GM21447 (cell line): ENCODE measurements around the gene B4GALNT3.

Experiments used
- ATAC-seq: cut with Tn5 transposase; IDR thresholded peaks from one replicate; pipeline ENCODE4 v1.9.1; 2021; ENCODE audit not compliant: unreplicated experiment

The B4GALNT3 gene

GRCh38 chr12:508145-508544 is 48.4 kb downstream of the B4GALNT3 start:
- no peak for ATAC-seq

GRCh38 chr12:508795-509194 is 49.1 kb downstream of the B4GALNT3 start:
- ATAC-seq = no peak

- no peak for ATAC-seq
These were observed 49.8 kb downstream of the B4GALNT3 start for GRCh38 chr12:509500-509899.

- ATAC-seq = no peak
These were observed 50.5 kb downstream of the B4GALNT3 start for GRCh38 chr12:510071-510825.

GRCh38 chr12:512933-513332 is 53.2 kb downstream of the B4GALNT3 start:
- ATAC-seq = no peak

- ATAC-seq = no peak
These were observed 53.7 kb downstream of the B4GALNT3 start for GRCh38 chr12:513446-513845.

- ATAC-seq = no peak
These were observed 57.8 kb downstream of the B4GALNT3 start for GRCh38 chr12:517538-517937.

- ATAC-seq = no peak
These were observed 60.4 kb downstream of the B4GALNT3 start for GRCh38 chr12:520119-520518.

- ATAC-seq = no peak
These were observed 63.1 kb downstream of the B4GALNT3 start for GRCh38 chr12:522692-523378.

- no peak for ATAC-seq
These were observed 64.6 kb downstream of the B4GALNT3 start for GRCh38 chr12:524167-524951.

GRCh38 chr12:526089-526488 is 66.3 kb downstream of the B4GALNT3 start:
- ATAC-seq = no peak

- no peak for ATAC-seq
These were observed 67.5 kb downstream of the B4GALNT3 start for GRCh38 chr12:527241-527640.

- ATAC-seq = no peak
These were observed 68.0 kb downstream of the B4GALNT3 start for GRCh38 chr12:527729-528128.

- no peak for ATAC-seq
These were observed 70.6 kb downstream of the B4GALNT3 start for GRCh38 chr12:530308-530707.

- no peak for ATAC-seq
These were observed 71.1 kb downstream of the B4GALNT3 start for GRCh38 chr12:530821-531220.

GRCh38 chr12:531951-532585 is 72.3 kb downstream of the B4GALNT3 start:
- no peak for ATAC-seq

- no peak for ATAC-seq
These were observed 73.3 kb downstream of the B4GALNT3 start for GRCh38 chr12:532908-533565.

GRCh38 chr12:533718-534117 is 74.0 kb downstream of the B4GALNT3 start:
- no peak for ATAC-seq

GRCh38 chr12:534216-534615 is 74.5 kb downstream of the B4GALNT3 start:
- no peak for ATAC-seq

GRCh38 chr12:535396-535795 is 75.7 kb downstream of the B4GALNT3 start:
- no peak for ATAC-seq

- no peak for ATAC-seq
These were observed 77.1 kb downstream of the B4GALNT3 start for GRCh38 chr12:536751-537245.
